Measurements from ENCODE around the gene TRAPPC8. TPM values are rescaled to one million over a fixed set of nuclear protein-coding genes. Genes with fewer than 3 reads are reported as not detected.

Gene TRAPPC8
- total RNA-seq, 1 experiment from 2014 or later: 38.0 TPM

- Mint-ChIP-seq H3K27me3 (ENCODE audit: unreplicated experiment) (no peaks in the 10 kb centered on the region), H3K4me3 (ENCODE audit: low read depth, unreplicated experiment) (no peak overlapping the region), H3K9me3 (ENCODE audit: low read depth, unreplicated experiment) (no peaks in the 10 kb centered on the region), H3K4me1 (ENCODE audit: low read depth, unreplicated experiment) (no peaks in the 10 kb centered on the region), H3K36me3 (ENCODE audit: insufficient read depth, unreplicated experiment) (peaks cover 8% of the 10 kb centered on the region), H3K27ac (ENCODE audit: unreplicated experiment) (no peak overlapping the region)
- no peak for DNase-seq
- intact Hi-C loops (cut with micrococcal nuclease; ENCODE audit: unreplicated experiment): no loop called here
- BruUV-seq (replicated peaks): no TSS peak
- CTCF ChIA-PET: no interaction called here
- TF ChIP-seq, protein P1, sequence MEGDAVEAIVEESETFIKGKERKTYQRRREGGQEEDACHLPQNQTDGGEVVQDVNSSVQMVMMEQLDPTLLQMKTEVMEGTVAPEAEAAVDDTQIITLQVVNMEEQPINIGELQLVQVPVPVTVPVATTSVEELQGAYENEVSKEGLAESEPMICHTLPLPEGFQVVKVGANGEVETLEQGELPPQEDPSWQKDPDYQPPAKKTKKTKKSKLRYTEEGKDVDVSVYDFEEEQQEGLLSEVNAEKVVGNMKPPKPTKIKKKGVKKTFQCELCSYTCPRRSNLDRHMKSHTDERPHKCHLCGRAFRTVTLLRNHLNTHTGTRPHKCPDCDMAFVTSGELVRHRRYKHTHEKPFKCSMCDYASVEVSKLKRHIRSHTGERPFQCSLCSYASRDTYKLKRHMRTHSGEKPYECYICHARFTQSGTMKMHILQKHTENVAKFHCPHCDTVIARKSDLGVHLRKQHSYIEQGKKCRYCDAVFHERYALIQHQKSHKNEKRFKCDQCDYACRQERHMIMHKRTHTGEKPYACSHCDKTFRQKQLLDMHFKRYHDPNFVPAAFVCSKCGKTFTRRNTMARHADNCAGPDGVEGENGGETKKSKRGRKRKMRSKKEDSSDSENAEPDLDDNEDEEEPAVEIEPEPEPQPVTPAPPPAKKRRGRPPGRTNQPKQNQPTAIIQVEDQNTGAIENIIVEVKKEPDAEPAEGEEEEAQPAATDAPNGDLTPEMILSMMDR (IDR thresholded peaks at IDR 0.05; ENCODE audit: unreplicated experiment): no peak
Measured at GRCh38 chr18:31850844-31851243, 92.1 kb downstream of the TRAPPC8 start.

DNA sequence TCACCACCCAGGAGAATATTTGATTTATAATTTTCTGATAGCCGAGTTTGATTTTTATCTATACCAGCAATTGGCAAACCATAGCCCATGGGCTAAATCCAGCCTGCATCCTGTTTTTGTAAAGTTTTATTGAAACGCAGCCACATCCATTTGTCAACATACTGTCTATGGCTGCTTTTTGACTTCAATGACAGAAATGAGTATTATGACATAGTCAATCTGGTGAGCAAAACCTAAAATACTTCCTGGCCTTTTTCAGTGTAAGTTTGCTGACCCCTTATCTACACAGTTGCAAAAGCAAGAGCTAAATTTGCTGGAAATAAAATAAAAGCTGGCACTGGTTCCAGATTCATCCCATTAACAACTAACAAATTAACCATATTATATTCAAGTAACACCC is 102.4 kb downstream of the TRAPPC8 start:
- no peak for DNase-seq
- CTCF ChIA-PET: no interaction called here
- Mint-ChIP-seq H3K36me3 (ENCODE audit: insufficient read depth, unreplicated experiment) (peaks cover 34% of the 10 kb centered on the region), H3K27ac (ENCODE audit: unreplicated experiment) (no peak overlapping the region), H3K4me1 (ENCODE audit: low read depth, unreplicated experiment) (no peaks in the 10 kb centered on the region), H3K27me3 (ENCODE audit: unreplicated experiment) (no peaks in the 10 kb centered on the region), H3K9me3 (ENCODE audit: low read depth, unreplicated experiment) (no peaks in the 10 kb centered on the region), H3K4me3 (ENCODE audit: low read depth, unreplicated experiment) (no peak overlapping the region)
- TF ChIP-seq, protein P1 (IDR thresholded peaks at IDR 0.05; ENCODE audit: unreplicated experiment): no peak
- intact Hi-C loops (cut with micrococcal nuclease; ENCODE audit: unreplicated experiment): no loop called here
- no TSS peak for BruUV-seq (replicated peaks)

- no peak overlapping the region for H3K27ac Mint-ChIP-seq (ENCODE audit: unreplicated experiment)
- intact Hi-C loops (cut with micrococcal nuclease; ENCODE audit: unreplicated experiment): no loop called here
- no peaks in the 10 kb centered on the region for H3K27me3 Mint-ChIP-seq (ENCODE audit: unreplicated experiment)
- TF ChIP-seq, protein P1 (IDR thresholded peaks at IDR 0.05; ENCODE audit: unreplicated experiment): no peak
- DNase-seq: no peak
- no peaks in the 10 kb centered on the region for H3K9me3 Mint-ChIP-seq (ENCODE audit: low read depth, unreplicated experiment)
- CTCF ChIA-PET: interaction anchor here (0.6 kb wide), 1 partner anchor 78 kb away, joined by 5 read pairs; no protein-coding TSS in a partner anchor
- no peaks in the 10 kb centered on the region for H3K4me1 Mint-ChIP-seq (ENCODE audit: low read depth, unreplicated experiment)
- no peak overlapping the region for H3K4me3 Mint-ChIP-seq (ENCODE audit: low read depth, unreplicated experiment)
- H3K36me3 Mint-ChIP-seq (ENCODE audit: insufficient read depth, unreplicated experiment): peaks cover 19% of the 10 kb centered on the region
- BruUV-seq (replicated peaks): no TSS peak
Measured at GRCh38 chr18:31837879-31838278, 105.0 kb downstream of the TRAPPC8 start.

- Mint-ChIP-seq H3K4me3 (ENCODE audit: low read depth, unreplicated experiment) (no peak overlapping the region), H3K27me3 (ENCODE audit: unreplicated experiment) (no peaks in the 10 kb centered on the region), H3K36me3 (ENCODE audit: insufficient read depth, unreplicated experiment) (peaks cover 19% of the 10 kb centered on the region), H3K4me1 (ENCODE audit: low read depth, unreplicated experiment) (no peaks in the 10 kb centered on the region), H3K27ac (ENCODE audit: unreplicated experiment) (no peak overlapping the region), H3K9me3 (ENCODE audit: low read depth, unreplicated experiment) (no peaks in the 10 kb centered on the region)
- BruUV-seq (replicated peaks): no TSS peak
- CTCF ChIA-PET: no interaction called here
- intact Hi-C loops (cut with micrococcal nuclease; ENCODE audit: unreplicated experiment): no loop called here
- TF ChIP-seq, protein P1 (IDR thresholded peaks at IDR 0.05; ENCODE audit: unreplicated experiment): no peak
- DNase-seq: no peak
Measured at GRCh38 chr18:31835528-31836133, 107.3 kb downstream of the TRAPPC8 start.

All from Calu3 (cell line).